HG03342 (cell line): ENCODE measurements around the gene ZDHHC11.
"Not testable (repeated sequence)": the region's sequence is repeated elsewhere in the genome, so short reads cannot be mapped to it uniquely, and the experiment has no call there.

ENCODE experiments used
- ATAC-seq: cut with Tn5 transposase; IDR thresholded peaks from one replicate; pipeline ENCODE4 v1.9.1; 2021; ENCODE audit warnings: mild to moderate bottlenecking, moderate library complexity; ENCODE audit not compliant: unreplicated experiment

Gene ZDHHC11

GRCh38 chr5:860506-861150, 9.8 kb upstream of the ZDHHC11 start:
- ATAC-seq = no peak

GRCh38 chr5:859798-860296, 9.1 kb upstream of the ZDHHC11 start:
- no peak for ATAC-seq

GRCh38 chr5:859391-859790, 8.6 kb upstream of the ZDHHC11 start:
- ATAC-seq = no peak

GRCh38 chr5:858726-859125, 7.9 kb upstream of the ZDHHC11 start:
- no peak for ATAC-seq

- no peak for ATAC-seq
These were observed 6.0 kb upstream of the ZDHHC11 start for GRCh38 chr5:856531-857425.

GRCh38 chr5:855771-856530, 5.2 kb upstream of the ZDHHC11 start:
- no peak for ATAC-seq

- ATAC-seq = no peak
These were observed 4.4 kb upstream of the ZDHHC11 start for GRCh38 chr5:854966-855743.

- ATAC-seq = no peak
These were observed 3.4 kb upstream of the ZDHHC11 start for GRCh38 chr5:854217-854616.

- not testable (repeated sequence) for ATAC-seq
These were observed 2.8 kb upstream of the ZDHHC11 start for GRCh38 chr5:853416-854090.

- no peak for ATAC-seq
These were observed 1.9 kb upstream of the ZDHHC11 start for GRCh38 chr5:852431-853401.

- no peak for ATAC-seq
These were observed 1.2 kb upstream of the ZDHHC11 start for GRCh38 chr5:852018-852417.

- ATAC-seq = no peak
These were observed 767 bp upstream of the ZDHHC11 start for GRCh38 chr5:851553-851952.

GRCh38 chr5:851076-851475, 290 bp upstream of the ZDHHC11 start:
- ATAC-seq = no peak

- no peak for ATAC-seq
These were observed 1.0 kb downstream of the ZDHHC11 start for GRCh38 chr5:849651-850301.

GRCh38 chr5:848671-849111, 2.1 kb downstream of the ZDHHC11 start:
- ATAC-seq = no peak

- not testable (repeated sequence) for ATAC-seq
These were observed 3.0 kb downstream of the ZDHHC11 start for GRCh38 chr5:847736-848135.

- ATAC-seq = not testable (repeated sequence)
These were observed 3.6 kb downstream of the ZDHHC11 start for GRCh38 chr5:847212-847611.

GRCh38 chr5:846602-847091, 4.1 kb downstream of the ZDHHC11 start:
- not testable (repeated sequence) for ATAC-seq
